GM21717 (cell line): Measurements from ENCODE around the gene SLC37A1.

Experiments
- ATAC-seq: cut with Tn5 transposase; IDR thresholded peaks from one replicate; pipeline ENCODE4 v1.9.1; 2021; ENCODE audit warnings: mild to moderate bottlenecking, moderate library complexity; ENCODE audit not compliant: unreplicated experiment

Gene SLC37A1

DNA sequence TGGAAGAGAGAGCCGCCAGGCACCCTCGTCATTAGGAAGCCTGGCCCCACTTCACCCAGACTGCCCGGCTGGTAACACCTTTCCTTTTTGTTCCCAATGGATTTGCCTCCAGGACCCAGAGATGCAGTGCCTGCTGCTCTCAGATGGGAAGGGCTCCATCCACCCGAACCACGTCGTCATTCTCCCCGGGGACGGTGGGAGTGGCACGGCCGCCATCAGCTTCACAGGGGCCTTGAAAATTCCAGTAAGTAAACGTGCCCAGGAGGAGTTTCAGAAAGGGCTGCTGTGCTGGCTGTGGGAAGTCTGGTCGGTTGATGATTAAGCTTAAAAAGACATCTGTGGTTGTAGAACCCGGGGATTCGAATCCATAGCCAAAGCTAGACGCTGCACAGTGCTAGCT lies 45.2 kb downstream of the SLC37A1 start:
- no peak for ATAC-seq

DNA sequence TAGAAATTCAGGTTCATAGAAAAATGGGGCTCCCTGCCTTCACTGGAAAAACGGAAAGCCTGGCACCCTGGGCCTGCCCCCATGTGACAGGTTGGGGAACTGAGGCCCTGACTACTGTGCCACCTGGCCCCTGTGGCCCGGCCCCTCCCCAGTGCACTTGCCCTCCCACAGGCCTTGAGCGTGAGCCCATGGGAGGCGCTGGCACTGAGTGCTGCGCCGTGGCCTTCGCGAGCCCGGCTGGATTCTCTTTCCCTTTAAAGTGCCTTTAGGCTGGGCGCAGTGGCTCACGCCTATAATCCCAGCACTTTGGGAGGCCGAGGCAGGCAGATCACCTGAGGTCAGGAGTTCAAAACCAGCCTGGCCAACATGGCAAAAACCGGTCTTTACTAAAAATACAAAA lies 45.7 kb downstream of the SLC37A1 start:
- no peak for ATAC-seq

- ATAC-seq: no peak
Measured at GRCh38 chr21:42560517-42561179, 47.0 kb downstream of the SLC37A1 start.

- ATAC-seq: no peak
Measured at GRCh38 chr21:42561762-42562650, 48.4 kb downstream of the SLC37A1 start.

GRCh38 chr21:42562816-42563215 lies 49.2 kb downstream of the SLC37A1 start:
- no peak for ATAC-seq

GRCh38 chr21:42563261-42563660 lies 49.6 kb downstream of the SLC37A1 start:
- no peak for ATAC-seq

- no peak for ATAC-seq
Measured at GRCh38 chr21:42563686-42564085, 50.0 kb downstream of the SLC37A1 start.

GRCh38 chr21:42564561-42564971 lies 50.9 kb downstream of the SLC37A1 start:
- no peak for ATAC-seq

DNA sequence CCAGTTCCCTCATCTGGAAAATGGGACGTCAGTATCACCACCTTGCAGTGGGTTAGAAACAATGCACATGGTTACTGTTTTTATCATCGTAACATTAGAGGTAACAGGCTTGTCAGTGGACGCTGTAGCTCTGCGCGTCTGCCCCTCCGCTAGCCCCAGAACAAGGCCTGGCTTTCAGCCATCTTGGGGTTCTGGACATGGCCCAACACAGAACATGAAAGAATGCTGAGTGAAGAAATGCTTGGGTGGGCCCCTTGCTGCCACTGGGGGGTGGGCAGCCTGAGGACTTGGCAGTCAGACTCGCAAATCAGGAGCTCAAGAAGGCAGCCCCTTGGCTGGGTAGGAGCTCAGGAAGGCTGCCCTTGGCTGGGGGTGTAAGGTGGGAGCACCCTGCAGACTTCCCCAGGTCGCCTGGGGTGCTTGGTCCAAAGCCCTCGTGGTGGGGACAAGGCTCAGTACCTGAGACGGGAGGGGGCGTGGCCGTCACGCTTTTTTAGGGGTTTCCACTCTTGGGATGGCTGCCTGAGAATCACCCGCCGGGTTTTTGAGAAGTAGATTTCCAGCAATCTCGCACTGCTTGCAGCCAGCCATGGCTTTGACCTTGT lies 51.7 kb downstream of the SLC37A1 start:
- ATAC-seq: no peak

- no peak for ATAC-seq
Measured at GRCh38 chr21:42565886-42566523, 52.4 kb downstream of the SLC37A1 start.

DNA sequence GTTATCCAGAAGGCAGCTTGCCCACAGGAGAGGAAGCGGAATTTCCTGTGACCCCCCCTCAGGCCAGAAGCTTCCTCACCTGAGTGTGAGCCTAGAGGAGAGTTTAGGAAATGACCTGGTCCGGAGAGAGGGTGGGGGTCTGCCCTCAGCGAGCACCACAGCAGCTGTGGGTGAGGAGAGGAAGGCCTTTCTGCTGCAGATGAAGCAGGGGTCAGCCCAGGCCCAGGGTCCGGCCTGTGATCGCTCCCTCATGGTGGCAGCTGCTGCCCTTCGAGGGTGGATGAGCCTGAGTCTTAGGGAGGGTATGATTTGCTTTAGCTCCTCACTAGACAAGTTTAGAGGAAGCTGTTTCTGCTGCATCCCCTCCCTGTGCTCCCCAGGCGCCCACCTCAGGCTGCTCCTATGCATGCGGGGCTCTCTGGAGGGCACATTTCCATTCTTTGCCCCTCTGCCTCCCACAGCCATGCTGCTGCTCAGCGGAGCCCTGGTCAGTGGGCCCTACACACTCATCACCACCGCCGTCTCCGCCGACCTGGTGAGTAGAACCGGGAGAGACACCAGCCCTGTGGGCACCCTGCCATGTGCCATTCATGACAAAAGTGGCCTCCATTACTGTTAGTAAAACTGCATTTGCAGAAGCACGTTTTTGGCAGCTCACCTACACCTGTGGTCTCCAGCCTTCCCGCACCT lies 53.0 kb downstream of the SLC37A1 start:
- ATAC-seq: no peak

GRCh38 chr21:42567214-42567555 lies 53.5 kb downstream of the SLC37A1 start:
- no peak for ATAC-seq

- ATAC-seq: no peak
Measured at GRCh38 chr21:42567861-42568260, 54.2 kb downstream of the SLC37A1 start.

DNA sequence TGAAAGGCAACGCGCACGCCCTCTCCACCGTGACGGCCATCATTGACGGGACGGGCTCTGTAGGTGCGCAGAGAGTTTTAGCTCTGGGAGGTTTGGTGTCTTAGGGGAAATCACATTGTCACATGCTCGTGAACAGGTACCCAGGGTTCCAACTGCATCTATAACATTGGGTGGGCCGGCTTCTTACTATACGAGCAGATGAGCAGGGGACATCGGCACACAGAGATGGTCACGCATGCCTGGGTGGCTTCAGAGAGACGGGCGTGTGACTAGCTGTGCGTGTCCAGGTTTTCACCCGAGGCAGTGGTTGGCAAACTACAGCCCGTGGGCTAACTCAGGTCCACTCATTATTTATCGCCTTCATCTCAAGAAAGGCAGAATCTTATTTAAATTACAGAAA lies 54.7 kb downstream of the SLC37A1 start:
- no peak for ATAC-seq

GRCh38 chr21:42568866-42569731 lies 55.4 kb downstream of the SLC37A1 start:
- no peak for ATAC-seq

DNA sequence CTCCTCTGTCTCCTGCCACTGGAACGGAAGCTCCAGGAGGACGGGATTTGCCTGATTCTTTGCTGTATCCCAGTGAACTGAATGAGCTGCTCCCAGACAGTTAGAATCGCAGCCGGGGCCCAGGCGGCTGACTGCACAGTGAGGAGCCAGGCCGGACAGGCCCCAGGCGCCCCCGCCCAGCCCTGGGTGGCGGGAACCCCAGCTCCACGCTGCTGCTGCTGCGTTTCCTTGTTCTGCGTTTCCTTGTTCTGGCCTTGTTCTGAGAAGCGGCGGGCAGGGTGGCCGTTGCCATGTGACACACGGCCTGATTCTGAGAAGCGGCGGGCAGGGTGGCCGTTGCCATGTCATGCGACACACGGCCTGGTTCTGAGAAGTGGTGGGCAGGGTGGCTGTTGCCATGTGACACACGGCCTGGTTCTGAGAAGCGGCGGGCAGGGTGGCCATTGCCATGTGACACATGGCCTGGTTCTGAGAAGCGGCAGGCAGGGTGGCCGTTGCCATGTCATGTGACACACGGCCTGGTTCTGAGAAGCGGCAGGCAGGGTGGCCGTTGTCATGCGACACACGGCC lies 56.2 kb downstream of the SLC37A1 start:
- ATAC-seq: no peak

DNA sequence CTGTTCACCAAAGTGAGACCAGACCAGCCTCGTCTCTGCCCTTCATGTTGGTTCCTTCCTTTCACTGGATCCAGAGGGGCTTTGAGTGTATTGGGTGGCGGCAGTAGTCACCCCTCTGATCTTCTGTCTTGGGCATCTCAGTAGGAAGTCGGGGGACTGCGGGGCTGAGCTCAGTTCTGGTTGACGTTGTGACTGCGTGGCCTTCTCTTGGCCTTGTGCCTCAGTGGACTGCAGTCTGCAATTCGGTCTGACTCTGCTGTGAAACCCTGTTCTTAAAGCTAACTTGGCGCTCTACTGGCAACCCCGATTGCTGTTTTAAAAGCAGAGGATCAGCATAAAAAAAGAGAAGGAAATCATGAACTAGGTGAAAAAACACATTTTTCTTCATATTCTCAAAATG lies 56.7 kb downstream of the SLC37A1 start:
- no peak for ATAC-seq

- ATAC-seq: no peak
Measured at GRCh38 chr21:42570841-42571387, 57.3 kb downstream of the SLC37A1 start.

DNA sequence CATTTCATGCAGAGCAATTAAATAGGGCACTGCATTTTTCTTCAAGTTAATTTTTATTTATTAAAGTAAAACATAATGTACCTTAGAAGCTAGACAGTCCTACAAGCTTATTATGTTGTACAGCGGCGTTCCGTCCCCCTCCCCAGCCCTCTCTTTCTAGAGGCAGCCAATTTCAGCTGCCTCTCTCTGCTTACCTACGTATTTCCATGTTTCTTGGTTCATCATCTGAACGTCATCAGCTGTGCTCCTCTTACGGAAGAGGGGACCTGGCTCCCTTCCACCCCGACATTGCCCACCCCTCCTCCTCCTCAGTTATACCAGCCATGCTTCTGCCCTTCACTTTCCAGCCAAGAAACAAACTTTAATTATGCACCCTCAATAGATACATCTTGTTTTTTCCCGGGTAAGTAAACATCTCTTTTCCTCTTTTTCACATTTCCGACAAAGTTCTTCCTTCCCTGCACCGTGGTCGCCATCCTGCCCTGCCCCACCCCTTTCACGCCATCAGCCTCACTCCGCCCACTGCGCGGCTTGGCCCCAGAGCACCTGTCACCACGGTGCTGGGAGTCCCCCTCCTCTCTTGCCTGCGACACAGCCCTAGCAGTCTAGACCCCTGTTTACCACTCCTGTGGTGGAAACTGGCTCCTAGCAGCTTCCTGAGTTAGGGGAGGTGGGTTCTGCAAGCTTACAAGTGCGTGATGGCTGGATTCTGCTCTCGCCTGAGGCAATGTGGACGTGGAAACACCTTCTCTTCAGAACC lies 57.9 kb downstream of the SLC37A1 start:
- no peak for ATAC-seq
